ENCODE data around the gene SH3RF3. TPM values are rescaled to one million over a fixed set of nuclear protein-coding genes. Genes with fewer than 3 reads are reported as not detected.

Gene SH3RF3
- total and polyA plus RNA-seq, 9 of the 15 experiments (the other 6 are each of a cell fraction or from before 2014, with no cell fraction given), result 0.02 TPM; not detected in 8

GRCh38 chr2:109457366-109457765 lies 328.4 kb downstream of the SH3RF3 start:
- H3K36me3 ChIP-seq (ENCODE audit: control insufficient read depth, insufficient read depth, low read length), result no peaks in the 10 kb centered on the region
- CTCF ChIA-PET (ENCODE audit: low intra/inter-chr PET ratio), result no interaction called here
- no peak overlapping the region for H3K27ac ChIP-seq (ENCODE audit: extremely low read depth, low read depth, low read length)
- intact Hi-C loops (cut with micrococcal nuclease) (no loop called here), in situ Hi-C loops (cut with MboI) (no loop called here)
- H3K4me1 ChIP-seq (replicated peaks in 1 of 2; ENCODE audit: control insufficient read depth in 2 of 2, insufficient read depth in 2 of 2, low read length in 2 of 2), result no peaks in the 10 kb centered on the region
- WGBS (ENCODE audit: insufficient coverage, low coverage, missing lambda C conversion rate), result 4% methylated on average over 9 of the region's 9 CpGs
- H3K27me3 ChIP-seq (ENCODE audit: control insufficient read depth in 2 of 2, insufficient read depth in 2 of 2, low read length in 2 of 2), result peaks cover 6 to 31% of the 10 kb centered on the region in 2 experiments; a peak in 3 of 5 replicates
- FAIRE-seq, result no peak
- H3K4me2 ChIP-seq (ENCODE audit: insufficient read depth, low read length), result no peak overlapping the region
- no peak overlapping the region for H2AFZ ChIP-seq (ENCODE audit: low read depth, low read length)
- no peak for TF ChIP-seq RNF2 (IDR thresholded peaks at IDR 0.05)
- TF ChIP-seq ZNF695 (CRISPR knock-in tag; IDR thresholded peaks at IDR 0.05), result no peak
- TF ChIP-seq ZBTB26 (CRISPR knock-in tag; IDR thresholded peaks at IDR 0.05), result no peak
- TF ChIP-seq NCOA4 (IDR thresholded peaks at IDR 0.05; ENCODE audit: partially characterized antibody), result no peak
- no peak for TF ChIP-seq CCAR2 (IDR thresholded peaks at IDR 0.05; ENCODE audit: low read depth, low read length)
- TF ChIP-seq RERE (CRISPR knock-in tag; IDR thresholded peaks at IDR 0.05; ENCODE audit: borderline replicate concordance), result no peak
- TF ChIP-seq ZNF785 (CRISPR knock-in tag; IDR thresholded peaks at IDR 0.05), result no peak
- TF ChIP-seq TRIM24 (IDR thresholded peaks at IDR 0.05), result no peak
- no peak for TF ChIP-seq FOXO4 (CRISPR knock-in tag; IDR thresholded peaks at IDR 0.05)
- no peak for TF ChIP-seq MEF2A (IDR thresholded peaks at IDR 0.05; ENCODE audit: control insufficient read depth, low read depth, low read length)
- no peaks in the 10 kb centered on the region for H4K20me1 ChIP-seq (replicated peaks; ENCODE audit: control insufficient read depth, insufficient read depth, low read length)
- no peaks in the 10 kb centered on the region for H3K79me2 ChIP-seq (ENCODE audit: control insufficient read depth, insufficient read depth, low read length)
- no peak overlapping the region for H3K9ac ChIP-seq (ENCODE audit: insufficient read depth in 1 of 2, low read depth in 2 of 2, low read length in 2 of 2)
- ATAC-seq, result no peak
- no peak for DNase-seq (ENCODE audit: extremely low read depth in 1 of 4, low spot score in 3 of 4)
- H3K9me1 ChIP-seq (ENCODE audit: control insufficient read depth, insufficient read depth, low read length), result no peaks in the 10 kb centered on the region
- BruUV-seq (replicated peaks), result no TSS peak
- POLR2A ChIA-PET, result no interaction called here
- no peaks in the 10 kb centered on the region for H3K9me3 ChIP-seq (replicated peaks; ENCODE audit: control insufficient read depth, insufficient read depth, low read depth, low read length)
- H3K4me3 ChIP-seq, result no peak overlapping the region
